GM12878 (cell line): ENCODE data around the gene CDC25C. TPM values are rescaled to one million over a fixed set of nuclear protein-coding genes. Genes with fewer than 3 reads are reported as not detected.

Experiments
- ATAC-seq: fragments of 200-7000 bp; cut with Tn5 transposase; 3 replicates; pipeline ENCODE4 v1.9.1; 2020; ENCODE audit warnings: mild to moderate bottlenecking, moderate library complexity
- BruUV-seq: library from RNA; stranded (reverse); fragments of 400-500 nt; replicated peaks from 2 replicates; lab custom pipeline; 2021; lab: Mats Ljungman, UMichigan
- CTCF ChIA-PET: fragments of 300-600 bp; sonication (Branson Sonifier 250); formaldehyde crosslinking; extraction: SDS; loops from one replicate; lab custom pipeline; 2021; ENCODE audit warnings: inconsistent platforms; lab: Yijun Ruan, JAX
- POLR2A ChIA-PET: fragments of 350-600 bp; formaldehyde crosslinking; extraction: SDS; loops from one replicate; lab custom pipeline; 2021; ENCODE audit warnings: inconsistent platforms; lab: Charles Lee
- RAD21 ChIA-PET: fragments of 300-600 bp; sonication (Branson Sonifier 250); formaldehyde crosslinking; loops from one replicate; lab custom pipeline; 2023; ENCODE audit warnings: antibody characterized with exemption; ENCODE audit not compliant: unreplicated experiment; lab: Charles Lee
- SMC1A ChIA-PET: fragments of 300-600 bp; sonication (Branson Sonifier 250); formaldehyde crosslinking; loops from one replicate; lab custom pipeline; 2023; ENCODE audit not compliant: unreplicated experiment, uncharacterized antibody; lab: Charles Lee
- DNase-seq: peaks from one replicate; pipeline ENCODE4 v3.0.0-alpha.2; 2011; ENCODE audit warnings: low read depth, low spot score
- FAIRE-seq: peaks from 3 replicates; lab custom pipeline; 2011; peaks lifted over from hg19 to GRCh38; lab: Jason Lieb, UNC
- H2AFZ ChIP-seq: 2 replicates; pipeline ENCODE4 v1.6.0; 2011; ENCODE audit warnings: low read depth, low read length, control low read depth; ENCODE audit not compliant: control insufficient read depth
- H3K27ac ChIP-seq: 2 replicates; pipeline ENCODE4 v1.5.1; 2011; ENCODE audit warnings: control low read depth; ENCODE audit not compliant: control insufficient read depth, insufficient read depth
- H3K27me3 ChIP-seq, 2 experiments: replicated peaks in 1 of 2; 2 replicates each; pipeline versions ENCODE4 v1.6.0 to v1.6.1; 2011; ENCODE audit warnings: low read length in 1 of 2; ENCODE audit not compliant: control insufficient read depth in 2 of 2, insufficient read depth in 2 of 2
- H3K36me3 ChIP-seq, 2 experiments: 2 replicates each; pipeline ENCODE4 v1.5.1; 2011; ENCODE audit warnings: low read length in 1 of 2; ENCODE audit not compliant: control insufficient read depth in 2 of 2, insufficient read depth in 2 of 2
- H3K4me1 ChIP-seq: 2 replicates; pipeline ENCODE4 v1.6.1; 2011; ENCODE audit warnings: mild to moderate bottlenecking, low read length, moderate library complexity, mixed read lengths; ENCODE audit not compliant: control insufficient read depth, insufficient read depth
- H3K4me2 ChIP-seq: 2 replicates; pipeline ENCODE4 v1.6.0; 2011; ENCODE audit warnings: control low read depth; ENCODE audit not compliant: control insufficient read depth, insufficient read depth
- H3K4me3 ChIP-seq: fragments of 200-600 bp; sonication (generic); 2 replicates; pipeline ENCODE4 v1.5.1; 2016
- H3K79me2 ChIP-seq: 2 replicates; pipeline ENCODE4 v1.6.0; 2011; ENCODE audit warnings: low read length; ENCODE audit not compliant: control insufficient read depth, insufficient read depth
- H3K9ac ChIP-seq: 2 replicates; pipeline ENCODE4 v1.8.0; 2011; ENCODE audit warnings: low read length, control low read depth, mixed read lengths; ENCODE audit not compliant: control insufficient read depth, insufficient read depth
- H3K9me3 ChIP-seq: replicated peaks from 3 replicates; pipeline ENCODE4 v1.5.1; 2011; ENCODE audit warnings: mild to moderate bottlenecking, low read length; ENCODE audit not compliant: control insufficient read depth, insufficient read depth
- H4K20me1 ChIP-seq: 2 replicates; pipeline ENCODE4 v1.6.0; 2011; ENCODE audit not compliant: control insufficient read depth, insufficient read depth
- EED ChIP-seq: sonication (generic); IDR thresholded peaks from 2 replicates; pipeline ENCODE4 v1.6.1; 2016; ENCODE audit warnings: antibody characterized with exemption, low read depth
- ESRRA ChIP-seq: IDR thresholded peaks from 2 replicates; pipeline ENCODE4 v1.6.1; 2012; ENCODE audit warnings: mild to moderate bottlenecking, low read length, improper control_type of control experiment
- whole genome bisulfite sequencing: methylation state at CpG from one replicate; pipeline ENCODE4 v1.1.6; 2016; ENCODE audit warnings: low lambda C conversion rate; ENCODE audit not compliant: insufficient replicate concordance, insufficient coverage; ENCODE audit errors: missing lambda C conversion rate; 5-methylcytosine and 5-hydroxymethylcytosine counted together
- in situ Hi-C: fragments of 300-500 bp; cut with MboI; formaldehyde crosslinking; loops from 9 replicates; pipeline ENCODE4 v1.14.3; 2018; ENCODE audit warnings: mixed read lengths
- intact Hi-C: fragments of 100-400 bp; cut with micrococcal nuclease; formaldehyde crosslinking; loops from one replicate; pipeline ENCODE4 v1.14.2; 2022; ENCODE audit not compliant: unreplicated experiment
- polyA plus RNA-seq, 11 experiments: library from polyadenylated mRNA; depleted of rRNA in 4 of 11; unstranded in 6 of 11; stranded (reverse) in 5 of 11; fragments of >200 nt; fragmentation: Nextera tagmentation in 4 of 11; fragmentation: Illumina TruSeq in 1 of 11; extraction: Ambion mirVana in 4 of 11; extraction: Trizol in 1 of 11; gene quantifications; 1 replicate in 1 of 11; 2 replicates in 10 of 11; pipeline versions ENCODE4 v1.2.1 to v1.2.3, GENCODE V29; 2011 to 2016; ENCODE audit warnings: inconsistent platforms in 2 of 11, missing spikeins in 2 of 11, low read depth in 1 of 11
- total RNA-seq, 4 experiments: library from RNA; depleted of rRNA in 3 of 4; stranded (reverse); fragments of >200 nt in 3 of 4; fragmentation: Illumina TruSeq in 1 of 4; extraction: Trizol in 1 of 4; gene quantifications; 2 replicates each; pipeline versions ENCODE4 v1.2.1 to v1.2.3, GENCODE V29; 2013 to 2021
- TF ChIP-seq, protein P1 (sequence below): fragments of 450-650 bp; IDR thresholded peaks from 2 replicates; pipeline ENCODE4 v1.6.1; 2017; ENCODE audit warnings: low read depth, mild to moderate bottlenecking, moderate library complexity

The CDC25C gene
- total and polyA plus RNA-seq, 10 of the 15 experiments (the other 5 are each of a cell fraction or from before 2014, with no cell fraction given) = 9.2 to 30.7 (median 14.9) TPM

- in situ Hi-C loops = no loop called here
- ATAC-seq = no peak
- WGBS = 33% methylated on average over 2 of the region's 2 CpGs
- no peaks in the 10 kb centered on the region for H3K9me3 ChIP-seq
- no peak for DNase-seq
- peak overlapping the region; percentile 96 for H3K27ac ChIP-seq
- no peak for TF ChIP-seq EED
- TF ChIP-seq ESRRA = no peak
- TF ChIP-seq, protein P1, sequence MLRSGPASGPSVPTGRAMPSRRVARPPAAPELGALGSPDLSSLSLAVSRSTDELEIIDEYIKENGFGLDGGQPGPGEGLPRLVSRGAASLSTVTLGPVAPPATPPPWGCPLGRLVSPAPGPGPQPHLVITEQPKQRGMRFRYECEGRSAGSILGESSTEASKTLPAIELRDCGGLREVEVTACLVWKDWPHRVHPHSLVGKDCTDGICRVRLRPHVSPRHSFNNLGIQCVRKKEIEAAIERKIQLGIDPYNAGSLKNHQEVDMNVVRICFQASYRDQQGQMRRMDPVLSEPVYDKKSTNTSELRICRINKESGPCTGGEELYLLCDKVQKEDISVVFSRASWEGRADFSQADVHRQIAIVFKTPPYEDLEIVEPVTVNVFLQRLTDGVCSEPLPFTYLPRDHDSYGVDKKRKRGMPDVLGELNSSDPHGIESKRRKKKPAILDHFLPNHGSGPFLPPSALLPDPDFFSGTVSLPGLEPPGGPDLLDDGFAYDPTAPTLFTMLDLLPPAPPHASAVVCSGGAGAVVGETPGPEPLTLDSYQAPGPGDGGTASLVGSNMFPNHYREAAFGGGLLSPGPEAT = 0 out of 2 replicates have a peak, but pooled peaks have one; percentile 25
- ChIA-PET CTCF (interaction anchor here (0.6 to 9.1 kb wide), 8 partner anchors 13 to 275 kb away, joined by 3 to 266 read pairs (median 3); partner anchors contain the start of gene KDM3B), POLR2A (interaction anchor here (0.7 to 10.1 kb wide), 5 partner anchors 8 to 69 kb away, joined by 3 to 143 read pairs (median 6); partner anchors contain the start of genes CDC25C and KDM3B), RAD21 (interaction anchor here (0.6 to 1.7 kb wide), 4 partner anchors 10 to 127 kb away, joined by 3 to 17 read pairs (median 4); partner anchors contain the start of genes CDC23 and KDM3B), SMC1A (interaction anchor here (0.6 to 6.1 kb wide), 6 partner anchors 9 to 162 kb away, joined by 3 to 102 read pairs (median 4); partner anchors contain the start of gene KDM3B)
- 0 out of 2 replicates have a peak, but pooled peaks cover 3% of the 10 kb centered on the region for H4K20me1 ChIP-seq
- peak overlapping the region; percentile 90 for H3K4me3 ChIP-seq
- H2AFZ ChIP-seq = no peak overlapping the region
- intact Hi-C loops = loop anchor here (5.0 kb wide), 2 partner anchors 162 to 203 kb away; partner anchors contain the start of genes BRD8, ETF1 and KIF20A
- no peak for FAIRE-seq
- no TSS peak for BruUV-seq
- peak overlapping the region; percentile 69 for H3K4me2 ChIP-seq
- H3K36me3 ChIP-seq = peaks cover 0 to 3% of the 10 kb centered on the region in 2 experiments; a peak in 2 of 4 replicates
- H3K9ac ChIP-seq = peak overlapping the region; percentile 82
- H3K79me2 ChIP-seq = peaks cover 35% of the 10 kb centered on the region
- no peaks in the 10 kb centered on the region for H3K27me3 ChIP-seq
- no peaks in the 10 kb centered on the region for H3K4me1 ChIP-seq
These were observed 7.9 kb upstream of the CDC25C start for GRCh38 chr5:138339464-138339863.
